ENCODE data around the gene METTL27.

METTL27 gene

GRCh38 chr7:73834626-73835191 is 7.6 kb downstream of the METTL27 start:
- no peak for DNase-seq (ENCODE audit: low read depth in 2 of 2)
- TF ChIP-seq, protein P1, sequence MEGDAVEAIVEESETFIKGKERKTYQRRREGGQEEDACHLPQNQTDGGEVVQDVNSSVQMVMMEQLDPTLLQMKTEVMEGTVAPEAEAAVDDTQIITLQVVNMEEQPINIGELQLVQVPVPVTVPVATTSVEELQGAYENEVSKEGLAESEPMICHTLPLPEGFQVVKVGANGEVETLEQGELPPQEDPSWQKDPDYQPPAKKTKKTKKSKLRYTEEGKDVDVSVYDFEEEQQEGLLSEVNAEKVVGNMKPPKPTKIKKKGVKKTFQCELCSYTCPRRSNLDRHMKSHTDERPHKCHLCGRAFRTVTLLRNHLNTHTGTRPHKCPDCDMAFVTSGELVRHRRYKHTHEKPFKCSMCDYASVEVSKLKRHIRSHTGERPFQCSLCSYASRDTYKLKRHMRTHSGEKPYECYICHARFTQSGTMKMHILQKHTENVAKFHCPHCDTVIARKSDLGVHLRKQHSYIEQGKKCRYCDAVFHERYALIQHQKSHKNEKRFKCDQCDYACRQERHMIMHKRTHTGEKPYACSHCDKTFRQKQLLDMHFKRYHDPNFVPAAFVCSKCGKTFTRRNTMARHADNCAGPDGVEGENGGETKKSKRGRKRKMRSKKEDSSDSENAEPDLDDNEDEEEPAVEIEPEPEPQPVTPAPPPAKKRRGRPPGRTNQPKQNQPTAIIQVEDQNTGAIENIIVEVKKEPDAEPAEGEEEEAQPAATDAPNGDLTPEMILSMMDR (IDR thresholded peaks at IDR 0.05; ENCODE audit: low read depth, low read length): no peak
- H3K4me3 ChIP-seq (replicated peaks in 1 of 2; ENCODE audit: low read depth in 2 of 2, low read length in 2 of 2): no peak overlapping the region

DNA sequence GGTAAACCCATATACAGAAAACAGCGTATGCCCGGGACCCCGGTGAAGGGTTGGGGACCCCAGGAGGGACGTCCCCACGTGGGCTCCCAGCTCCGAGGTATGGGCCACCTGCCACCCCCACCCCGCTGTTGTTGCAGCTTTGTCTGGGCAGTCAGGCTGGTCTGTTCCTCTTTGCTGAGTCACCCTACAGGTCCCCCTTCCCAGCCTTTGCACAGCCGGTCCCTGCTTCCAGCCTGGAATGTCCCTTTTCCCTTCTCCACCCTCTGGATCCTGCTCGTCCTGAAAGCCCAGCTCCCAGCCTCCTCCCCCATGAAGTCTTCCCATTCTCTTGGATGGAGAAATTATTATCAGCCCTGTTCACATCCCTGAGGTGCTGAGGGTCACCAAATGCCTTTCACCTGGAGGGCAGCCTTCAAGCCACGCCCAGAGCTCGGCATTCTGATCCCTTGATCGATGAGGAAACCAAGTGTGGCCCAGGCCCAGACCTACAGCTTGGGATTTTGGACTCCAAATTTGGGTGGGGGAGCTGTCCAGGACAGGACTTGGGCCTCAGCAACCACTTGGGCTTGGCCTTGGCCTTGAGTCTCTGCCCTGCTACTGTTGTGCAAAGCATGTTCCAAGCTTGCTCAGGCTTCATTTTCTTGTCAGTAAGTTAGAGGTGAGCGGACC is 8.9 kb downstream of the METTL27 start:
- no peak for DNase-seq (ENCODE audit: low read depth in 2 of 2)
- TF ChIP-seq, protein P1 (IDR thresholded peaks at IDR 0.05; ENCODE audit: low read depth, low read length): no peak
- no peak overlapping the region for H3K4me3 ChIP-seq (replicated peaks in 1 of 2; ENCODE audit: low read depth in 2 of 2, low read length in 2 of 2)

DNA sequence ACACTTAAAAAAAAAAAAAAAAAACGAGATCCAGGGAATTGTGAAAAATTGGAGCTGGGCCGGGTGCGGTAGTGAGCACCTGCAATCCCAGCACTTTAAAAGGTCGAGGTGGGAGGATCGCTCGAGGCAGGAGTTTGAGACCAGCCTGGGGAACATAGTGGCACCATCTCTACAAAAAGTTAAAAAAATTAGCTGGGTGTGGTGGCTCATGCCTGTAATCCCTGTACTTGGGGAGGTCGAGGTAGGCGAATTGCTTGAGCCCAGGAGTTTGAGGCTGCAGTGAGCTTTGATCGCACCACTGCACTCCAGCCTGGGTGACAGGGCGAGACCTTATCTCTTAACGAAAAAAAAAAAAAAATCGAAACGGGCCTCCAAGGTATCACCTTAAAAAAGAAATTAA is 9.5 kb downstream of the METTL27 start:
- no peak overlapping the region for H3K4me3 ChIP-seq (replicated peaks in 1 of 2; ENCODE audit: low read depth in 2 of 2, low read length in 2 of 2)
- TF ChIP-seq, protein P1 (IDR thresholded peaks at IDR 0.05; ENCODE audit: low read depth, low read length): no peak
- no peak for DNase-seq (ENCODE audit: low read depth in 2 of 2)

DNA sequence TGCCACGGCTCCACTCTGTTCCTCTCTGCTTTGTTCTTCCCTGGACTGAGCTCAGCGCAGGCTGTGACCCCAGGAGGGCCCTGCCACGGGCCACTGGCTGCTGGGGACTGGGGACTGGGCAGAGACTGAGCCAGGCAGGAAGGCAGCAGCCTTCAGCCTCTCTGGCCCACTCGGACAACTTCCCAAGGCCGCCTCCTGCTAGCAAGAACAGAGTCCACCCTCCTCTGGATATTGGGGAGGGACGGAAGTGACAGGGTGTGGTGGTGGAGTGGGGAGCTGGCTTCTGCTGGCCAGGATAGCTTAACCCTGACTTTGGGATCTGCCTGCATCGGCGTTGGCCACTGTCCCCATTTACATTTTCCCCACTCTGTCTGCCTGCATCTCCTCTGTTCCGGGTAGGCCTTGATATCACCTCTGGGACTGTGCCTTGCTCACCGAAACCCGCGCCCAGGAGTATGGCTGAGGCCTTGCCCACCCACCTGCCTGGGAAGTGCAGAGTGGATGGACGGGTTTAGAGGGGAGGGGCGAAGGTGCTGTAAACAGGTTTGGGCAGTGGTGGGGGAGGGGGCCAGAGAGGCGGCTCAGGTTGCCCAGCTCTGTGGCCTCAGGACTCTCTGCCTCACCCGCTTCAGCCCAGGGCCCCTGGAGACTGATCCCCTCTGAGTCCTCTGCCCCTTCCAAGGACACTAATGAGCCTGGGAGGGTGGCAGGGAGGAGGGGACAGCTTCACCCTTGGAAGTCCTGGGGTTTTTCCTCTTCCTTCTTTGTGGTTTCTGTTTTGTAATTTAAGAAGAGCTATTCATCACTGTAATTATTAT is 10.3 kb downstream of the METTL27 start:
- TF ChIP-seq, protein P1 (IDR thresholded peaks at IDR 0.05; ENCODE audit: low read depth, low read length): no peak
- H3K4me3 ChIP-seq (replicated peaks in 1 of 2; ENCODE audit: low read depth in 2 of 2, low read length in 2 of 2): no peak overlapping the region
- DNase-seq (ENCODE audit: low read depth in 2 of 2): no peak

- TF ChIP-seq, protein P1 (IDR thresholded peaks at IDR 0.05; ENCODE audit: low read depth, low read length): no peak
- H3K4me3 ChIP-seq (replicated peaks in 1 of 2; ENCODE audit: low read depth in 2 of 2, low read length in 2 of 2): no peak overlapping the region
Observed at GRCh38 chr7:73831584-73831833, 10.8 kb downstream of the METTL27 start.

DNA sequence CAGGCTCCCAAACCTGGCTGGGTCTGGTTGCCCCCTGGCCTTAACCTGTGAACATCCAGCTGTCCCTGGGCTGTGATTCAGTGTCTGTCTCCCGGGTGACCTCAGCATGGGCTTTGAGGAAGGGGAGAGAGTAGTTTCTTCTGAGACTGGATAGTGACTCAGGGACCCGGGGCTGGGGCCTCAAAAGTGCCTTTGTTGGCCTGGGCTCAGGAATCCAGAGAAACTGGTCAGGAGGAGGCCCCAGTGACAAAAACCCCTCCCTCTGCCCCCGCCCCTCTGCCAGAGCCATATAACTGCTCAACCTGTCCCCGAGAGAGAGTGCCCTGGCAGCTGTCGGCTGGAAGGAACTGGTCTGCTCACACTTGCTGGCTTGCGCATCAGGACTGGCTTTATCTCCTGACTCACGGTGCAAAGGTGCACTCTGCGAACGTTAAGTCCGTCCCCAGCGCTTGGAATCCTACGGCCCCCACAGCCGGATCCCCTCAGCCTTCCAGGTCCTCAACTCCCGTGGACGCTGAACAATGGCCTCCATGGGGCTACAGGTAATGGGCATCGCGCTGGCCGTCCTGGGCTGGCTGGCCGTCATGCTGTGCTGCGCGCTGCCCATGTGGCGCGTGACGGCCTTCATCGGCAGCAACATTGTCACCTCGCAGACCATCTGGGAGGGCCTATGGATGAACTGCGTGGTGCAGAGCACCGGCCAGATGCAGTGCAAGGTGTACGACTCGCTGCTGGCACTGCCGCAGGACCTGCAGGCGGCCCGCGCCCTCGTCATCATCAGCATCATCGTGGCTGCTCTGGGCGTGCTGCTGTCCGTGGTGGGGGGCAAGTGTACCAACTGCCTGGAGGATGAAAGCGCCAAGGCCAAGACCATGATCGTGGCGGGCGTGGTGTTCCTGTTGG is 11.4 kb downstream of the METTL27 start, which contains the start of gene CLDN4:
Gene CLDN4, plus strand, starts transcription at position 316 of the 903 bp plus-strand sequence. Its CDS starts 206 bp downstream, at position 522.
- no peak for DNase-seq (ENCODE audit: low read depth in 2 of 2)
- H3K4me3 ChIP-seq (replicated peaks in 1 of 2; ENCODE audit: low read depth in 2 of 2, low read length in 2 of 2): no peak within 1 kb of the TSS
- TF ChIP-seq, protein P1 (IDR thresholded peaks at IDR 0.05; ENCODE audit: low read depth, low read length): no peak

More at GRCh38 chr7:73831584-73831833, 10.8 kb downstream of the METTL27 start:
- DNase-seq (ENCODE audit: low read depth in 2 of 2): no peak

All from cardiac fibroblast (primary cell).